Measurements from ENCODE around the gene SLC66A2. TPM values are rescaled to one million over a fixed set of nuclear protein-coding genes. Genes with fewer than 3 reads are reported as not detected.

SLC66A2 gene
- total RNA-seq, 1 experiment from 2014 or later: 52.8 TPM

GRCh38 chr18:79923896-79924585, 27.4 kb downstream of the SLC66A2 start:
- no peaks in the 10 kb centered on the region for H4K20me1 ChIP-seq (ENCODE audit: low read length)
- no peak overlapping the region for H3K27ac ChIP-seq (ENCODE audit: low read length)
- CTCF ChIA-PET: no interaction called here
- H2AFZ ChIP-seq (ENCODE audit: low read length): no peak overlapping the region
- no peaks in the 10 kb centered on the region for H3K9me3 ChIP-seq (ENCODE audit: low read length)
- no peak overlapping the region for H3K4me2 ChIP-seq (ENCODE audit: low read length)
- ATAC-seq: no peak
- no peak for DNase-seq
- no TSS peak for BruUV-seq (replicated peaks)
- peaks cover 9% of the 10 kb centered on the region for H3K36me3 ChIP-seq (ENCODE audit: low read depth, low read length)
- no peaks in the 10 kb centered on the region for H3K4me1 ChIP-seq (ENCODE audit: insufficient read depth, low read length)
- H3F3A ChIP-seq (ENCODE audit: low read length, unreplicated experiment): no peaks in the 10 kb centered on the region
- no peak for TF ChIP-seq CTCF (conservative IDR thresholded peaks at IDR 0.05; ENCODE audit: low read depth, low read length)
- TF ChIP-seq EZH2phosphoT487 (IDR thresholded peaks at IDR 0.05; ENCODE audit: borderline replicate concordance, low read length): no peak
- no peak for TF ChIP-seq EZH2 (IDR thresholded peaks at IDR 0.05; ENCODE audit: low read length, unreplicated experiment)
- intact Hi-C loops (cut with micrococcal nuclease): no loop called here
- POLR2A ChIA-PET (ENCODE audit: unreplicated experiment): no interaction called here
- no peaks in the 10 kb centered on the region for H3K27me3 ChIP-seq (ENCODE audit: low read length)
- H3K79me2 ChIP-seq (ENCODE audit: low read length): peaks cover 6% of the 10 kb centered on the region
- H3K9ac ChIP-seq (ENCODE audit: low read length): no peak overlapping the region
- no peak overlapping the region for H3K4me3 ChIP-seq (ENCODE audit: low read length)
- H3K9me2 ChIP-seq (replicated peaks; ENCODE audit: low read length): no peaks in the 10 kb centered on the region

GRCh38 chr18:79922971-79923411, 28.5 kb downstream of the SLC66A2 start:
- Histone ChIP-seq H3K27me3 (ENCODE audit: low read length) (no peaks in the 10 kb centered on the region), H3K79me2 (ENCODE audit: low read length) (no peaks in the 10 kb centered on the region), H3K4me1 (ENCODE audit: insufficient read depth, low read length) (no peaks in the 10 kb centered on the region), H3K4me3 (ENCODE audit: low read length) (no peak overlapping the region), H3K36me3 (ENCODE audit: low read depth, low read length) (0 out of 2 replicates have a peak, but pooled peaks cover 12% of the 10 kb centered on the region), H3K4me2 (ENCODE audit: low read length) (no peak overlapping the region), H3K9me2 (replicated peaks; ENCODE audit: low read length) (no peaks in the 10 kb centered on the region), H3K9me3 (ENCODE audit: low read length) (no peaks in the 10 kb centered on the region), H3F3A (ENCODE audit: low read length, unreplicated experiment) (no peaks in the 10 kb centered on the region), H2AFZ (ENCODE audit: low read length) (no peak overlapping the region), H3K27ac (ENCODE audit: low read length) (no peak overlapping the region), H4K20me1 (ENCODE audit: low read length) (no peaks in the 10 kb centered on the region), H3K9ac (ENCODE audit: low read length) (no peak overlapping the region)
- no TSS peak for BruUV-seq (replicated peaks)
- ChIA-PET POLR2A (ENCODE audit: unreplicated experiment) (no interaction called here), CTCF (no interaction called here)
- TF ChIP-seq CTCF (conservative IDR thresholded peaks at IDR 0.05; ENCODE audit: low read depth, low read length) (no peak), EZH2phosphoT487 (IDR thresholded peaks at IDR 0.05; ENCODE audit: borderline replicate concordance, low read length) (no peak), EZH2 (IDR thresholded peaks at IDR 0.05; ENCODE audit: low read length, unreplicated experiment) (no peak)
- no peak for ATAC-seq
- DNase-seq: no peak
- intact Hi-C loops (cut with micrococcal nuclease): no loop called here
